GM19023 (cell line): ENCODE results near the gene ZNF786.
"Not testable (repeated sequence)": the region's sequence is repeated elsewhere in the genome, so short reads cannot be mapped to it uniquely, and the experiment has no call there.

Source experiments
- ATAC-seq: cut with Tn5 transposase; IDR thresholded peaks from one replicate; pipeline ENCODE4 v1.9.1; 2021; ENCODE audit warnings: mild to moderate bottlenecking, moderate library complexity; ENCODE audit not compliant: unreplicated experiment

The ZNF786 gene, protein sequence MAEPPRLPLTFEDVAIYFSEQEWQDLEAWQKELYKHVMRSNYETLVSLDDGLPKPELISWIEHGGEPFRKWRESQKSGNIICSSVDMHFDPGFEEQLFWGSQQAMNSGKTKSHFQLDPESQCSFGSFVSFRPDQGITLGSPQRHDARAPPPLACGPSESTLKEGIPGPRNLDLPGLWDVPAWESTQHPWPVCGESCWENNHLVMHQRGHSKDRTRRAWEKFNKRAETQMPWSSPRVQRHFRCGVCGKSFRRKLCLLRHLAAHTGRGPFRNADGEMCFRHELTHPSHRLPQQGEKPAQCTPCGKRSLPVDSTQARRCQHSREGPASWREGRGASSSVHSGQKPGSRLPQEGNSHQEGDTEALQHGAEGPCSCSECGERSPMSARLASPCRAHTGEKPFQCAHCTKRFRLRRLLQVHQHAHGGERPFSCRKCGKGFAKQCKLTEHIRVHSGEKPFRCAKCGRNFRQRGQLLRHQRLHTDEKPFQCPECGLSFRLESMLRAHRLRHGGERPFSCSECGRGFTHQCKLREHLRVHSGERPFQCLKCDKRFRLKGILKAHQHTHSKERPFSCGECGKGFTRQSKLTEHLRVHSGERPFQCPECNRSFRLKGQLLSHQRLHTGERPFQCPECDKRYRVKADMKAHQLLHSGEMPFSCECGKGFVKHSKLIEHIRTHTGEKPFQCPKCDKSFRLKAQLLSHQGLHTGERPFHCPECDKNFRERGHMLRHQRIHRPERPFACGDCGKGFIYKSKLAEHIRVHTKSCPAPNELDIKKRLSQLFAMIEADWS

GRCh38 chr7:149090397-149091195, at the start of gene ZNF786:
Gene ZNF786 (minus strand): TSS chr7:149090718. CDS start chr7:149090640, 78 bp downstream.
- ATAC-seq: peak; percentile 78

DNA sequence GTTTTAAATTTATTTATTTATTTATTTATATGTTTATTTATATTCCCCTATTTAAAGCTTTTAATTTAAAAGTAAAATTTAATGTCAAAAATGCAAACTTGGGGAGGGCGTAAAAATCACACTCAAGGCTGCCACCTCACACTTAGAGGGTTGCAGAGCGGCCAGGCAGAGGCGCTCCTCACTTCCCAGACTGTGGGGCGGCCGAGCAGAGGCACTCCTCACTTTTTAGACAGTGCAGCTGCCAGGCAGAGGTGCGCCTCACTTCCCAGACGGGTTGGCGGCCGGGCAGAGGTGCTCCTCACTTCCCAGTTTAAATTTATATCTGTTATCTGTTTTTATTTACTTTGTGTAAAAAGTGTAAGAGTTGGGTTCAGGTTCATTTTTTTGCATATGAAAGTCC, 45.6 kb upstream of the ZNF786 start:
- no peak for ATAC-seq

DNA sequence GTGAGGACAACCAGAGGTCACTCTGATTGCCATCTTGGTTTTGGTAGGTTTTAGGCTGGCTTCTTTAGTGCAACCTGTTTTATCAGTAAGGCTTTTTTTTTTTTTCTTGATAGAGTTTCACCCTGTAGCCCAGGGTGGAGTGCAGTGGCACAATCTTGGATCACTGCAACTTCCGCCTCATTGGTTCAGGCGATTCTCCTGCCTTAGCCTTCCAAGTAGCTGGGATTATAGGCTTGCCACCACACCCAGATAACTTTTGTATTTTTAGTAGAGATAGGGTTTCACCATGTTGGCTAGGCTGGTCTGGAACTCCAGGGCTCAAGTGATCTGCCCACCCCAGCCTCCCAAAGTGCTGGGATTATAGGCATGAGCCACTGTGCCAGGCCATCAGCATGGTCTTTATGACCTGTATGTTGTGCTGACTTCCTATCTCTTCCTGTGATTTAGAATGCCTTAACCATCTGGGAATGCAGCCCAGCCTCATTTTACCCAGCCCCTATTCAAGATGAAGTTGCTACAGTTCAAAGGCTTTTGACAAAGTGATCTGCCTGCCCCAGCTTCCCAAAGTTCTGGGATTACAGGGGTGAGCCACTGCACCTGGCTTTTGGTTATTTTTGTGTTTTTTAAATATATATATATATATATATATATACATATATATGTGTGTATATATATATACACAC, 42.7 kb upstream of the ZNF786 start:
- ATAC-seq: no peak

- no peak for ATAC-seq
Observed at GRCh38 chr7:149130572-149131198, 40.2 kb upstream of the ZNF786 start.

DNA sequence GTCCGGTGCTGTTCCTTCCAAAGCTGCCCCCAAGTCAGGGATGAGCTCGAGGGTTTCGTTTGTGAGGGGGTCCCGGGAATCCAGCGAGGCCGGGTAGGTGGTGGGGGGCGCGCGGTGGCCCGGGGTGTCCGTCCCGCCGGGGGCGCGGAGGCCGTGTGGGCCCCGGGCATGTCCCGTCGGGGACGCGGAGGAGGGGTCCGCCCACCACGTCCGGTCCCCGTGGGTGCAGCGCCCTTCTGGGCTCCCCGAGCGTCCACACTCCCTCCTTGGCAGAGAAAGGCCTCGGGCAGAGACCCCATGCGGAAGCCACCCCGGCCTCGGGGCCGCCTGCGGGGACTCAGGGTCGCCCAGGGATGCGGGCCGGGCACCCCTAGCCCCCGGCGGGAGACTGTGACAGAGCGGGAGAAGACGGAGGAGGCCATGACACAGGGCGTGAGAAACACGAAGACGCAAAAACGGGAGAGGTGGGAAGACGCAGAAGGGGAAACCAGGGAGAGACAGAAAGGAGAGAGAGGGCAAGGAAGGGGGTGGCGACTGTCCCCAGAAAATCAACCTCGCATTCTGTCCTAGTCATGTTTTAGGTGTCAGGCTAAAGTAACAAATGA, 36.2 kb upstream of the ZNF786 start:
- peak; percentile 51 for ATAC-seq

DNA sequence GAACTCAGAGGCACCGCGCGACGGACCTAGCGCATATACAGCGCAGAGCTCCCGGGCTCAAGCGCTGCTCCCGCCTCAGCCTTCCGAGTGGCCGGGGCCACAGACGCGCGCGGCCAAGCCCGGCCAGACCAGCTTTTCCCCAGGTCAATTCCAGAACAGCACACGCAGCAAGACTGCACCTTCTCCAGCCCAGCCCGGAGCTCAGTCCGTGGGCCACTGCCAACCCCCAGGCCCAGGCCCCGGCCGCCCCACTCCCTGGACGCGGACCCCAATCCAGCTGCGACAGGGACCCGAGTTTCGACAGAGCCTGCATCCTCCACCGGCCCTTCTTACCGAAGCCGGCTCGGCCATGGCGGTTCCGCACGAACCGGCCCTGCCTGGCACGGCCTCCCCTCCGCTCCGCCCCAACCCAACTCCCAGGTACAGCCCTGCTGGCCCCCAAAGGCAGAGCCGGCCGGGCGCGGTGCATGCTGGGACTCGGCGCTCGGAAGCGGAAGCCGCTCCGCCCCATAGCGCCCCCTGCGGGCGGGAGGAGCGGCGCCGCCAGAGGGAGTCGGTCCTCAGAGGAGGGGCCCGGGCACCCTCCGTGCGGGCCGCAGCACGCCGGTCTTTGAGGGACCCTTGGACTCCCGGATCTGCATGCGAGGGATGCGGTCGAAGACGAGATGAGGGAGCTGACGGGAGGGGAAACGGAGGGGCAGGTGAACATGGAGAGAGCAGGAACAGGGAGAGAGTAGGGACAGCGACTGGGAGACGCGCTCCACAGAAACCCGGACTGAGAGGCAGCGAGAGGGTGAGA, 35.5 kb upstream of the ZNF786 start, which contains the start of gene ZNF425:
Gene ZNF425, minus strand, starts transcription at position 462 of the 799 bp plus-strand sequence. Its CDS starts 111 bp downstream, at position 351.
- peak; percentile 83 for ATAC-seq

DNA sequence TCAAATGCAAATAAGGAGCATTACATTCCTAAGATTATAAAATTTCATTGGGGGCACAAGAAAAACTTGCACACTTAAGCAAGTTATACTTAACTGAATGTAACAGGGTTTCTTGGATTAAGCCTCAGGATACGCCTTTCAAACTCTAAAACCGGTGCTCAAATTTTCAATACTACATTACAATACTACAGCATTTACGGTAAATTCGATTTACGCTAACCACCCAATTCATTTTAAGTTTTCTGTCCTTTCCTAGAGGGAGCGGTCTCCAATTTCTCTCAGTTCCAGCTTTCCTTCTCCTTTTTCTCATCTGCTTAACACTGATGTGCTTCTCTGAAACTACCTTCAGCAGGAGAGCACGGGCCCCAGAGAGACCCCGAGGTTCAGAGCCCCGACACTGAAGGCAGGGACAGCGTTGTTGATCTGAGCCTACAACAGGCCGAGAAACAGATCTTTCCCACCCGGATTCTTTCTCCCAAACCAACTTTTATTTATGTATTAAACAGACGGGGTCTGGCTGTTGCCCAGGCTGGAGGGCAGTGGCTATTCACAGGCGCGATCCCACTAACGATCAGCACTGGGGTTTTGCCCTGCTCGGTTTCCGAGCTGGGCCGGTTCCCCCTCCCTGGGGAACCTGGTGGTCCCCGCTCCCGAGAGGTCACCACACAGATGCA, 34.8 kb upstream of the ZNF786 start:
- no peak for ATAC-seq

DNA sequence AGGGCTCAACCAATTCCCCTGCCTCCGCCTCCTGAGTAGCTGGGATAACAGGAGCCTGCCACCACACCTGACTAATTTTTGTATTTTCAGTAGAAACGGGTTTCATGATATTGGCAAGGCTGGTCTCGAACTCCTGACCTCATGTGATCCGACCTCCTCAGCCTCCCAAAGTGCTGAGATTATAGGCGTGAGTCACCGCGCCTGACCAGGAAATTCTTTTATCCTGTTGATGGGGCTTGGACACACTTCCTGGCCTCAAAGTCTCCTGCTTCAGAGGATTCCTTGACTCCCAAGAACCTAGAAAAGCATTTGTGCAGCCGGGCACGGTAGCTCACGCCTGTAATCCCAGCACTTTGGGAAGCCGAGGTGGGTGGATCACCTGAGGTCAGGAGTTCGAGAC, 19.5 kb upstream of the ZNF786 start:
- ATAC-seq: no peak

- no peak for ATAC-seq
Observed at GRCh38 chr7:149104749-149105148, 14.2 kb upstream of the ZNF786 start.

- no peak for ATAC-seq
Observed at GRCh38 chr7:149104214-149104613, 13.7 kb upstream of the ZNF786 start.

GRCh38 chr7:149103424-149103823, 12.9 kb upstream of the ZNF786 start:
- no peak for ATAC-seq

DNA sequence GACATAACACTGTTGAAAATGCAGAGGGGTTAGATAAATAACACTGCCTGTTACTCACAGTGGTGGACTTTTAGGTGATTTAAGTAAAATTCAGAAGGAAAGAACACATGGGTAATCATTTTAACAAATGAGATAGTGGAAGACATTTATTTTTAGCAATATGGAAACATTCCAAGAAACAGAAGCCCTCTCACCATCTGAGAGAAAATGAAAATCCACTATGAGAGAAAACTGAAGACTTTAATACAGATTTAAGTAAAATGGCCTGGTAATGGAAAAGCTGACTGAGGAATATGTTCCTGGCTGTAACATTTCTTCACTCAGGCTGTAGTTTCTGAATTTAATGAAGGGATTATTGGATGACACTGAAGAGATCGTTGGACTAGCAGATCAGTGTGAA, 12.1 kb upstream of the ZNF786 start:
- no peak for ATAC-seq

DNA sequence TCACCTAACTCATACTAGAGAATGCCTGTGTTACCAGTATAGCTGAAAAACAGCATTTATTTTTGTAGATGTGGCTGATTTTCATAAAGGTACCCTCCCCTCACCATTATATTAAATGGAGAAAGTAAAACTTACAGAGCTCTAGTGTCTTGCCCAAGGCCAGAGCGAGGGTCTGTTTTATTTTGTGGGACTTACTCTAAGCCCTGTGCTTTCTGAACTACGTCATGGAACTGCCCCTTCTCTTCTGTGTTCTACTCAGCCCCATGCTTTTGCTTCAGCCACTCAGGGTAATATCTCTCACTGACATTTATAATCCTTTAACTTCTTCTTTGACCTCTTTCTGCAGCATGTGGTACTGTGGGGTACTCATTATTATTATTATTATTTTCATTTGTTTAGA, 10.3 kb upstream of the ZNF786 start:
- no peak for ATAC-seq

- no peak for ATAC-seq
Observed at GRCh38 chr7:149099058-149099457, 8.5 kb upstream of the ZNF786 start.

DNA sequence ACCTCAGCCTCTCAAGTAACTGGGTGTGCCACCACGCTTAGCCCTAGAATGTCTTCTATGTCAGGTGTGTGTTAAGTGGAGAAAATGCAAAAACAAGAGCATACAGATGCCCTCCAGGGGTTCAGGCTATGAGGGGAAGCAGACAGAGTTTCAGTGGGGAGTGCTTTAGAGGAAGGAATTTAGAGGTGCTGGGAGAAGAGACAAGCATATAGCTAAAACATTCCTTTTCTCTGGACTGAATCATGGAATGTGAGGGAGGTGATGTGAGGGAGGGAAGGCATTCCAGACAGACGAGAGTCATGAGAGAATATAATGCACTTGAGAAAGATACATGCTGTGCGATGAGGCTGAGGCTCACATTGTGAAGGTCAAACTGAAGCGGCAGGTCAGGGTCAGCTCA, 6.6 kb upstream of the ZNF786 start:
- no peak for ATAC-seq

GRCh38 chr7:149093228-149093627, 2.7 kb upstream of the ZNF786 start:
- ATAC-seq: no peak

DNA sequence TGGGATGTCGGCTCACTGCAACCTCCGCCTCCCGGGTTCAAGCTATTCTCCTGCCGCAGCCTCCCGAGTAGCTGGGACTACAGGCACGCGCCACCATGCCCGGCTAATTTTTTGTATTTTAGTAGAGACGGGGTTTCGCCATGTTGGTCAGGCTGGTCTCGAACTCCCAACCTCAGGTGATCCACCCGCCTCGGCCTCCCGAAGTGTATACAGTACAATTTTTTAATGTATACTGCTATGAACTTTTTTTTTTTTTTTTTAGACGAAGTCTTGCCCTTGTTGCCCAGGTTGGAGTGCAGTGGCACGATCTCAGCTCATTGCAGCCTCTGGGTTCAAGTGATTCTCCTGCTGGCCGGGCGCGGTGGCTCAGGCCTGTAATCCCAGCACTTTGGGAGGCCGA, 1.7 kb upstream of the ZNF786 start:
- ATAC-seq: not testable (repeated sequence)

DNA sequence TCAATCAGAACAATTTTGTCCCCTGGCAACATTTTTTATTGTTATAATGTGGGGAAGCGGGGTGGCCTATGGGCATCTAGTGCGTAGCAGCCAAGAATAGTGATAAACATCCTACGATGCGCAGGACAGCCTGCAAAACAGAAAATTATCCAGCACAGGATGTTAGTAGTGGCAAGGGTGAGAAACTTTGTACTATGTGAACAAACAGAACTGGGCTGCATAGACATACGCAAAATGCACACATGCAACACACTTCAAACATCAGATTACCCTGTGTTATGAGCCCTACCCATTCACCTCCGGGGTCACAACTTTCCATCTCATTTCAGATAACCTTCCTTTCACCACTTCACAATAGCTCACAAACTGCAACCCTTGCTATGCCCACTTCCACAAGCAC, 3.1 kb downstream of the ZNF786 start:
- ATAC-seq: no peak
